Bronchial epithelial cell (primary cell): ENCODE data around the gene FBXW12. TPM values are rescaled to one million over a fixed set of nuclear protein-coding genes. Genes with fewer than 3 reads are reported as not detected.

Experiments used
- DNase-seq: peaks from one replicate; pipeline ENCODE4 v3.0.0-alpha.2; 2010; ENCODE audit warnings: low read depth
- FAIRE-seq: peaks from 2 replicates; lab custom pipeline; 2011; peaks lifted over from hg19 to GRCh38; lab: Jason Lieb, UNC
- H3K27me3 ChIP-seq: 2 replicates; pipeline ENCODE4 v1.5.1; 2011; ENCODE audit warnings: low read length; ENCODE audit not compliant: control insufficient read depth, insufficient read depth
- H3K36me3 ChIP-seq: 2 replicates; pipeline ENCODE4 v1.5.1; 2011; ENCODE audit warnings: low read length; ENCODE audit not compliant: control insufficient read depth, insufficient read depth
- H3K4me3 ChIP-seq: 2 replicates; pipeline ENCODE4 v1.5.1; 2011; ENCODE audit warnings: mild to moderate bottlenecking, low read depth, low read length, control low read depth
- total RNA-seq: library from RNA; depleted of rRNA; stranded (reverse); fragments of >200 nt; gene quantifications from 2 replicates; pipeline ENCODE4 v1.2.1, GENCODE V29; 2014
- TF ChIP-seq, protein P1 (sequence below): IDR thresholded peaks from 2 replicates; pipeline ENCODE4 v1.5.1; 2011; ENCODE audit warnings: mild to moderate bottlenecking, moderate library complexity, low read length, control low read depth, inconsistent platforms; ENCODE audit not compliant: insufficient read depth, severe bottlenecking

The FBXW12 gene
- total RNA-seq, 1 donor from 2014 or later: not detected

- Histone ChIP-seq H3K4me3 (no peak overlapping the region), H3K27me3 (no peaks in the 10 kb centered on the region), H3K36me3 (peaks cover 90% of the 10 kb centered on the region)
- DNase-seq (no peak), FAIRE-seq (no peak)
- TF ChIP-seq, protein P1, sequence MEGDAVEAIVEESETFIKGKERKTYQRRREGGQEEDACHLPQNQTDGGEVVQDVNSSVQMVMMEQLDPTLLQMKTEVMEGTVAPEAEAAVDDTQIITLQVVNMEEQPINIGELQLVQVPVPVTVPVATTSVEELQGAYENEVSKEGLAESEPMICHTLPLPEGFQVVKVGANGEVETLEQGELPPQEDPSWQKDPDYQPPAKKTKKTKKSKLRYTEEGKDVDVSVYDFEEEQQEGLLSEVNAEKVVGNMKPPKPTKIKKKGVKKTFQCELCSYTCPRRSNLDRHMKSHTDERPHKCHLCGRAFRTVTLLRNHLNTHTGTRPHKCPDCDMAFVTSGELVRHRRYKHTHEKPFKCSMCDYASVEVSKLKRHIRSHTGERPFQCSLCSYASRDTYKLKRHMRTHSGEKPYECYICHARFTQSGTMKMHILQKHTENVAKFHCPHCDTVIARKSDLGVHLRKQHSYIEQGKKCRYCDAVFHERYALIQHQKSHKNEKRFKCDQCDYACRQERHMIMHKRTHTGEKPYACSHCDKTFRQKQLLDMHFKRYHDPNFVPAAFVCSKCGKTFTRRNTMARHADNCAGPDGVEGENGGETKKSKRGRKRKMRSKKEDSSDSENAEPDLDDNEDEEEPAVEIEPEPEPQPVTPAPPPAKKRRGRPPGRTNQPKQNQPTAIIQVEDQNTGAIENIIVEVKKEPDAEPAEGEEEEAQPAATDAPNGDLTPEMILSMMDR: no peak
Observed at GRCh38 chr3:48413611-48414010, 41.6 kb downstream of the FBXW12 start.

GRCh38 chr3:48414376-48415250 is 42.6 kb downstream of the FBXW12 start:
- no peaks in the 10 kb centered on the region for H3K27me3 ChIP-seq
- peaks cover 89% of the 10 kb centered on the region for H3K36me3 ChIP-seq
- TF ChIP-seq, protein P1: no peak
- FAIRE-seq (no peak), DNase-seq (no peak)
- no peak overlapping the region for H3K4me3 ChIP-seq

GRCh38 chr3:48415251-48415953 is 43.4 kb downstream of the FBXW12 start:
- DNase-seq (no peak), FAIRE-seq (no peak)
- TF ChIP-seq, protein P1: no peak
- no peak overlapping the region for H3K4me3 ChIP-seq
- H3K27me3 ChIP-seq: no peaks in the 10 kb centered on the region
- H3K36me3 ChIP-seq: peaks cover 85% of the 10 kb centered on the region

- Histone ChIP-seq H3K36me3 (peaks cover 85% of the 10 kb centered on the region), H3K27me3 (no peaks in the 10 kb centered on the region), H3K4me3 (no peak overlapping the region)
- DNase-seq (no peak), FAIRE-seq (no peak)
- TF ChIP-seq, protein P1: no peak
Observed at GRCh38 chr3:48416091-48416505, 44.1 kb downstream of the FBXW12 start.

DNA sequence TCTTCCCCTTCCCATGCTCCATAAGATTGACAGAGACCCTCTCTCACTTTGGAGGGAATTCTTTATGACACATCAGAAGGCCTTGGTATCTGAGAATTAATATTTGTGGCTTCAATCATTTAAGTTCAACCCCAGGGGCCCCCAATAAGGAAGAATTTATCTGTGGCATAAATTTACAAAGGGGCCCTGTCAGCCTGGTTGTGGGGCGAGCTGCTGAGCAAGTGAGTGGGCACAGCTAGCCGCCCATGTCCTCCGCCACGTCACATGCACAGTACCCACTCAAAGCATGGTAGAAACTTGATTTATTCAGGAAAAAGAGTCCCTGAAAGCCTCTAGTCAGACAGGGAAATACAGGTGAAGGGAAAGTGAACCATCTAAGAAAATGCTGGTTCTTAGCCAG is 44.5 kb downstream of the FBXW12 start:
- FAIRE-seq: no peak
- Histone ChIP-seq H3K4me3 (no peak overlapping the region), H3K27me3 (no peaks in the 10 kb centered on the region), H3K36me3 (peaks cover 85% of the 10 kb centered on the region)
- no peak for DNase-seq
- TF ChIP-seq, protein P1: no peak
